Type B pancreatic cell (in vitro differentiated cells): ENCODE measurements around the gene IFNK. TPM values are rescaled to one million over a fixed set of nuclear protein-coding genes. Genes with fewer than 3 reads are reported as not detected.

Experiments used
- DNase-seq: peaks from one replicate; pipeline ENCODE4 v3.0.0; 2021; ENCODE audit warnings: mixed read lengths; ENCODE audit not compliant: unreplicated experiment; ENCODE audit errors: extremely low spot score
- H3K27ac Mint-ChIP-seq: 2 replicates; pipeline ENCODE4 v1.8.0; 2021; ENCODE audit warnings: mild to moderate bottlenecking, mixed read lengths
- H3K27me3 Mint-ChIP-seq: 2 replicates; pipeline ENCODE4 v1.8.0; 2021; ENCODE audit warnings: mixed read lengths
- H3K36me3 Mint-ChIP-seq: 2 replicates; pipeline ENCODE4 v1.8.0; 2021; ENCODE audit warnings: mixed read lengths
- H3K4me1 Mint-ChIP-seq: one replicate; pipeline ENCODE4 v1.8.0; 2021; ENCODE audit warnings: mixed read lengths; ENCODE audit not compliant: unreplicated experiment
- H3K4me3 Mint-ChIP-seq: 2 replicates; pipeline ENCODE4 v1.8.0; 2021; ENCODE audit warnings: mild to moderate bottlenecking, mixed read lengths
- H3K9me3 Mint-ChIP-seq: 2 replicates; pipeline ENCODE4 v1.8.0; 2021; ENCODE audit warnings: mixed read lengths
- total RNA-seq: library from RNA; stranded (reverse); gene quantifications from 2 replicates; pipeline ENCODE4 v1.2.1, GENCODE V29; 2021; ENCODE audit warnings: low replicate concordance
- TF ChIP-seq, protein P1 (sequence below): fragments of 200-600 bp; sonication (generic); conservative IDR thresholded peaks from 2 replicates; pipeline ENCODE4 v1.5.0; 2021; ENCODE audit warnings: antibody characterized with exemption, mild to moderate bottlenecking

IFNK gene
- total RNA-seq, 1 donor from 2014 or later = not detected

DNA sequence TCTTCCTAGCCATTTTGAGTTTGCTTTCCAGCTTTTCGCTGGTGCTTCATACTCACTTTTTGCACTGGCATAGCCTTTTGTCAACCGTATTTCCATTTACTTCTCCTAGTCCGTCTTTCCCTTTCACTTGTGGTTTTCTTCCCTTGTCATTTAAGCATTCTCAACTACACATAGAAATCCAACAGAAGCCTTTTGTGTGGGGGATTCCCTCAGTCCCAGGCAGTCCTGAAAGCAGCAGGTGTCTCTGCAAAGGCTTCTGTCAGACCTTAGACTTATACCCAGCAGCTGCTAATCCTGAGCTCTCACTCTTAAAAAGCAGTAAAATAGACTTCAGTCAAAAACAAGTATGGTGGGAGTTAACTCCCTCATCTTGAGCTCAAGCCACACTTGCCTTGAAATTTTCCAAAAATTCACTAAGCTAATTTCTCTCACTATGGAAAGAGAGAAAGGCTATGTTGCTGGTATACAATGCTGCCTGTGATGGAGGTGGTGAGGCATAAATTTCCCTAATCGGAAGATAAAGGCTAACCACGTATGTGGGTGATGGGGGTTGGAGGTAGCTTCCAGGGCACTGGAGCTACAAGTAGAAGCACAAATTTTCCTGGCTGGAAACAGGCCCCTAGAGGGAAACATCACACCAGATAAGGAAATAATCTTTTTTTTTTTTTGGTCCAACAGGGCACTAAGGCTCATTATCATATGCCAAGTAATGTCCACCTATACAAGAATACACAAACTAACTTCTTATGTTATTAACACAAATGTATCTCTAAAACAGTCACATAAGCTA, 34.8 kb upstream of the IFNK start:
- Mint-ChIP-seq H3K4me1 (peaks cover 30% of the 10 kb centered on the region), H3K9me3 (peaks cover 5% of the 10 kb centered on the region), H3K4me3 (peak overlapping the region; percentile 6), H3K36me3 (peaks cover 28% of the 10 kb centered on the region), H3K27ac (peak overlapping the region; percentile 25), H3K27me3 (no peaks in the 10 kb centered on the region)
- TF ChIP-seq, protein P1, sequence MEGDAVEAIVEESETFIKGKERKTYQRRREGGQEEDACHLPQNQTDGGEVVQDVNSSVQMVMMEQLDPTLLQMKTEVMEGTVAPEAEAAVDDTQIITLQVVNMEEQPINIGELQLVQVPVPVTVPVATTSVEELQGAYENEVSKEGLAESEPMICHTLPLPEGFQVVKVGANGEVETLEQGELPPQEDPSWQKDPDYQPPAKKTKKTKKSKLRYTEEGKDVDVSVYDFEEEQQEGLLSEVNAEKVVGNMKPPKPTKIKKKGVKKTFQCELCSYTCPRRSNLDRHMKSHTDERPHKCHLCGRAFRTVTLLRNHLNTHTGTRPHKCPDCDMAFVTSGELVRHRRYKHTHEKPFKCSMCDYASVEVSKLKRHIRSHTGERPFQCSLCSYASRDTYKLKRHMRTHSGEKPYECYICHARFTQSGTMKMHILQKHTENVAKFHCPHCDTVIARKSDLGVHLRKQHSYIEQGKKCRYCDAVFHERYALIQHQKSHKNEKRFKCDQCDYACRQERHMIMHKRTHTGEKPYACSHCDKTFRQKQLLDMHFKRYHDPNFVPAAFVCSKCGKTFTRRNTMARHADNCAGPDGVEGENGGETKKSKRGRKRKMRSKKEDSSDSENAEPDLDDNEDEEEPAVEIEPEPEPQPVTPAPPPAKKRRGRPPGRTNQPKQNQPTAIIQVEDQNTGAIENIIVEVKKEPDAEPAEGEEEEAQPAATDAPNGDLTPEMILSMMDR = no peak
- no peak for DNase-seq

DNA sequence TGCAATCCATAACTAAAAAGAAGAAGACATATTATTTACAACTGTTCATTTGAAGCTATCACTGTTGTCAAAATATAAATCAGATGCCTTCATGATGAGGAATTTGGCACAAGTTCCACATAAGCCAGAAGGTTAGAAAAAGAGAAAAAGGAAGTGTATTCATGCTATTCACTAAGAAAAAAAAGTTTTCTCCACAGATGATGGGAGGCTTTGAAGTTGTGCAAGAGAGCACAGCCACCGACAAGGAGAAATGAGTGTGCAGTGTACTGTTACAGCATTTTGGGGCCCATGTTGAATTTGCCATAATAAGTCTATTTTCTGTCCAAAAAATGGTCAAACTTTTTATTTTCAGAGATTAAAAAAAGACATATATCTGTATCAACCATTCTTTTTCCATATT, 32.9 kb upstream of the IFNK start:
- peaks cover 29% of the 10 kb centered on the region for H3K4me1 Mint-ChIP-seq
- peaks cover 5% of the 10 kb centered on the region for H3K9me3 Mint-ChIP-seq
- H3K27ac Mint-ChIP-seq = no peak overlapping the region

DNA sequence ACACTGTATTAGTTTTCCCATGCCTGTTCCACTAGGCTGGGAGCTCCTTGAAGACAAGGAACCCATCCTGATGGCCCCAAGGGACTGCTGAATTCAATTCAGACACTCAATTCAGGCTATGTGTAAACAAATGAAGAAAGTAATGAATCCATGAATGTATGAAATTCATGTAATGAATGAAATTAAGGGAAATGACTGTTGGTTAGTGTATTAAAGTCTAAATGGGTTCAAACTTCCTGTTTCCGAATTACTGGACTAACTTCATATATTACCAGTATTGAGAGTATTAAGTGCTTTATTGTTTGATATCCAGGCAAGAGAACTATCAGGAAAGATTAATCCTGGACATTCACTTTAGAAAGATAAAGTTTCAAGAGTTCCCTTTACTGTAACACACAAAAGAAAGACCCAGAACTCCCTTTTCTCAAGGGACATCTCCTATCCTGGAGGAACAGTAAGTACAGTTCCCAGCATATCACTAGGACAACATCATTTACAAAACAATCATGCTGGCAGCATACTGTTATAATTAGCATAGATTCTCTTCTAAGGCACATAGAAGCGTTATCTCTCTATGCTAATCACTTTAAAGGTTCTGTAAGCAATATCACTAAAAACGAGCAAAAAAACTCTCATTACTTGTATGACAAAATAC, 28.5 kb upstream of the IFNK start:
- peaks cover 23% of the 10 kb centered on the region for H3K4me1 Mint-ChIP-seq
- H3K27ac Mint-ChIP-seq = no peak overlapping the region
- H3K36me3 Mint-ChIP-seq = peaks cover 16% of the 10 kb centered on the region
- H3K9me3 Mint-ChIP-seq = no peaks in the 10 kb centered on the region
- no peak for DNase-seq
- TF ChIP-seq, protein P1 = no peak
- no peaks in the 10 kb centered on the region for H3K27me3 Mint-ChIP-seq
- H3K4me3 Mint-ChIP-seq = no peak overlapping the region

More for the DNA sequence above, 32.9 kb upstream of the IFNK start:
- Mint-ChIP-seq H3K36me3 (peaks cover 24% of the 10 kb centered on the region), H3K4me3 (no peak overlapping the region), H3K27me3 (no peaks in the 10 kb centered on the region)
- TF ChIP-seq, protein P1 = no peak
- DNase-seq = no peak

DNA sequence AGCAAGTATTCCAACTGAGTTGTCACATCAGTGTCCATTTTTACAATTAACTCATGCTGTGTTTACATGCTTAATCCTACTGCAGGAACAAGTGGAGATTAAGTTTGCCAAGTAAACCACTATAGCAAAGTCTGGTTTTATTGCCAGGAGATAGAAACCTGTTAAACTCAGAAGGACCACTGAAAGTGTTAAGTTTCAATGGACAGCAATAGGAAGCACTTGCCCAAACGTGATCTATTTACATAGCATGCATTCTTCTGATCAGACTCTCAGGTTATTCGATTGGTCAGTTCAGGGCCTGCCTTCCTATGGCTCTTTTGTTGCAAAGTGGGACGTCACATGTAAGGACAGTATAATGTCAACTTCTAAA, 28.0 kb upstream of the IFNK start:
- Mint-ChIP-seq H3K9me3 (no peaks in the 10 kb centered on the region), H3K4me1 (peaks cover 23% of the 10 kb centered on the region), H3K27ac (no peak overlapping the region), H3K27me3 (no peaks in the 10 kb centered on the region), H3K36me3 (peaks cover 20% of the 10 kb centered on the region), H3K4me3 (no peak overlapping the region)
- DNase-seq = no peak
- TF ChIP-seq, protein P1 = no peak

DNA sequence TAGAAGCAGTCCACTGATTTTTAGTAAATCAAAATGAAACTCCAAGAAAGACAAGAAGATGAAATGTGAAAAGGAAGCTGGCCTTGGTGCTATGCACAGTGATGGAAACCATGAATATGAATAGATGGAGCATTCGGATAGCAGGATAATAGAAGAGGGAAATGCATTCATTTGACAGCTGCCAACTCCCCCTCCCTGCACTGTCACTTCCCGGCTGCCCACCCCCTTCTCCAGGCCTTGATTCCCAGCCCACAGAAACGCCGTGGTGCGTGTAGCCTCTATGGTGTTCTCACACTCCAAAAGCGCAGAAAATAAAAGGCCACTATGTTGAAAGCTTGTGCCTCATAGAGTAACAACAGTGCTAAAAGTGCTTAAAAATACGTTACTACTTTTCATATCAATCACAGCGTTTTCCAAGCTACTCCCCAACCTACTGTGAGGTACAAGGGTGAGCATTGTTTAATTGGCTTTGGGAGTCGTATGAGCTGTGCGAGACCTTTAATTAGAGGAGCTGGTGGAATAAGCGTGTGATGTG, 26.1 kb upstream of the IFNK start:
- no peak overlapping the region for H3K4me3 Mint-ChIP-seq
- no peak for DNase-seq
- H3K27ac Mint-ChIP-seq = no peak overlapping the region

More for the DNA sequence above, 26.1 kb upstream of the IFNK start:
- peaks cover 20% of the 10 kb centered on the region for H3K36me3 Mint-ChIP-seq
- H3K4me1 Mint-ChIP-seq = peaks cover 27% of the 10 kb centered on the region
- H3K9me3 Mint-ChIP-seq = no peaks in the 10 kb centered on the region
- TF ChIP-seq, protein P1 = no peak
- H3K27me3 Mint-ChIP-seq = no peaks in the 10 kb centered on the region
